Mesenchymal stem cell (in vitro differentiated cells and primary cell): ENCODE data around the gene GPS1.

Experiments used
- DNase-seq: peaks from one replicate; pipeline ENCODE4 v3.0.0-alpha.2; 2013
- H2AFZ ChIP-seq: one replicate; pipeline ENCODE4 v1.6.1; 2013; ENCODE audit warnings: low read depth, mild to moderate bottlenecking, control low read depth, inconsistent platforms, low read length, moderate library complexity
- H2AK5ac ChIP-seq: 2 replicates; pipeline ENCODE4 v1.6.1; 2013; ENCODE audit warnings: low read length, moderate library complexity, mild to moderate bottlenecking, inconsistent platforms; ENCODE audit not compliant: severe bottlenecking
- H2BK120ac ChIP-seq: one replicate; pipeline ENCODE4 v1.6.1; 2013; ENCODE audit warnings: low read depth, mild to moderate bottlenecking, inconsistent platforms, low read length, moderate library complexity
- H2BK12ac ChIP-seq, 2 experiments: one replicate each; pipeline ENCODE4 v1.6.1; 2013; ENCODE audit warnings: inconsistent platforms in 2 of 2, low read length in 2 of 2, mild to moderate bottlenecking in 2 of 2, moderate library complexity in 2 of 2, control low read depth in 1 of 2
- H2BK15ac ChIP-seq: one replicate; pipeline ENCODE4 v1.6.1; 2013; ENCODE audit warnings: mild to moderate bottlenecking, low read depth, inconsistent platforms; ENCODE audit not compliant: poor library complexity, severe bottlenecking
- H2BK5ac ChIP-seq: 2 replicates; pipeline ENCODE4 v1.6.1; 2013; ENCODE audit warnings: low read depth, mild to moderate bottlenecking, low read length, control low read depth, inconsistent platforms; ENCODE audit not compliant: poor library complexity, severe bottlenecking
- H3K14ac ChIP-seq, 2 experiments: one replicate each; pipeline ENCODE4 v1.6.1; 2013; ENCODE audit warnings: inconsistent platforms in 2 of 2, low read length in 2 of 2, control low read depth in 1 of 2, mild to moderate bottlenecking in 1 of 2, moderate library complexity in 1 of 2
- H3K18ac ChIP-seq, 2 experiments: one replicate each; pipeline ENCODE4 v1.6.1; 2013; ENCODE audit warnings: inconsistent platforms in 2 of 2, low read length in 2 of 2, control low read depth in 1 of 2, low read depth in 1 of 2, mild to moderate bottlenecking in 1 of 2
- H3K23ac ChIP-seq, 2 experiments: one replicate each; pipeline ENCODE4 v1.6.1; 2013; ENCODE audit warnings: inconsistent platforms in 2 of 2, low read length in 2 of 2, mild to moderate bottlenecking in 2 of 2, moderate library complexity in 2 of 2, control low read depth in 1 of 2
- H3K27ac ChIP-seq: 2 replicates; pipeline ENCODE4 v1.5.1; 2013; ENCODE audit warnings: mild to moderate bottlenecking, moderate library complexity, low read length, control low read depth, inconsistent platforms; ENCODE audit not compliant: poor library complexity, severe bottlenecking
- H3K27me3 ChIP-seq, 2 experiments: 2 replicates each; pipeline versions ENCODE4 v1.6.1 to v1.7.0; 2013; ENCODE audit warnings: low read length in 2 of 2, mild to moderate bottlenecking in 2 of 2, moderate library complexity in 2 of 2, control low read depth in 1 of 2, inconsistent platforms in 1 of 2; ENCODE audit not compliant: control insufficient read depth in 1 of 2, insufficient read depth in 1 of 2
- H3K36me3 ChIP-seq, 2 experiments: 2 replicates each; pipeline versions ENCODE4 v1.6.1 to v1.7.0; 2013; ENCODE audit warnings: low read length in 2 of 2, control low read depth in 1 of 2, inconsistent platforms in 1 of 2, low read depth in 1 of 2, mild to moderate bottlenecking in 1 of 2; ENCODE audit not compliant: insufficient read depth in 2 of 2, control insufficient read depth in 1 of 2
- H3K4ac ChIP-seq, 2 experiments: one replicate each; pipeline ENCODE4 v1.6.1; 2013; ENCODE audit warnings: inconsistent platforms in 2 of 2, low read length in 2 of 2, mild to moderate bottlenecking in 2 of 2, moderate library complexity in 2 of 2, control low read depth in 1 of 2, low read depth in 1 of 2
- H3K4me1 ChIP-seq: 2 replicates; pipeline ENCODE4 v1.6.1; 2013; ENCODE audit warnings: low read depth, low read length, control low read depth; ENCODE audit not compliant: control insufficient read depth, insufficient read depth
- H3K4me2 ChIP-seq: 2 replicates; pipeline ENCODE4 v1.6.1; 2013; ENCODE audit warnings: low read length, mild to moderate bottlenecking, inconsistent platforms; ENCODE audit not compliant: poor library complexity, severe bottlenecking
- H3K4me3 ChIP-seq, 2 experiments: 2 replicates each; pipeline versions ENCODE4 v1.5.1 to v1.7.0; 2013; ENCODE audit warnings: low read length in 2 of 2, mild to moderate bottlenecking in 2 of 2, control low read depth in 1 of 2, low read depth in 1 of 2; ENCODE audit not compliant: insufficient read depth in 1 of 2
- H3K79me1 ChIP-seq: replicated peaks from 2 replicates; pipeline ENCODE4 v1.6.1; 2013; ENCODE audit warnings: mild to moderate bottlenecking, control low read depth, low read length, inconsistent platforms; ENCODE audit not compliant: poor library complexity, severe bottlenecking
- H3K9ac ChIP-seq: 2 replicates; pipeline ENCODE4 v1.7.0; 2013; ENCODE audit warnings: mild to moderate bottlenecking, low read length, moderate library complexity
- H3K9me3 ChIP-seq: 2 replicates; pipeline ENCODE4 v1.7.0; 2013; ENCODE audit warnings: mild to moderate bottlenecking, low read length; ENCODE audit not compliant: control insufficient read depth
- H4K8ac ChIP-seq: one replicate; pipeline ENCODE4 v1.6.1; 2013; ENCODE audit warnings: inconsistent platforms, mild to moderate bottlenecking, low read length, moderate library complexity
- H4K91ac ChIP-seq: one replicate; pipeline ENCODE4 v1.6.1; 2013; ENCODE audit warnings: mild to moderate bottlenecking, low read length, inconsistent platforms
- WGBS: methylation state at CpG from one replicate; pipeline ENCODE4 v1.1.7; 2013; ENCODE audit warnings: mixed read lengths; 5-methylcytosine and 5-hydroxymethylcytosine counted together

Gene GPS1

GRCh38 chr17:82018152-82018988, 33.3 kb upstream of the GPS1 start:
- peaks cover 15 to 59% of the 10 kb centered on the region in 2 experiments for H3K36me3 ChIP-seq

GRCh38 chr17:82018989-82019689, 32.6 kb upstream of the GPS1 start:
- H3K23ac ChIP-seq = no peak overlapping the region
- H2BK12ac ChIP-seq = no peak overlapping the region
- no peak overlapping the region for H3K27ac ChIP-seq
- peaks cover 15 to 54% of the 10 kb centered on the region in 2 experiments for H3K36me3 ChIP-seq
- no peak overlapping the region for H2BK120ac ChIP-seq
- 96% methylated on average over 33 of the region's 33 CpGs for WGBS
- no peak overlapping the region for H3K18ac ChIP-seq
- H2BK5ac ChIP-seq = no peak overlapping the region
- H3K4me1 ChIP-seq = peaks cover 34% of the 10 kb centered on the region
- no peak overlapping the region for H4K8ac ChIP-seq
- no peak overlapping the region for H2AK5ac ChIP-seq
- no peak overlapping the region for H3K4me3 ChIP-seq
- H3K27me3 ChIP-seq = no peaks in the 10 kb centered on the region
- H2BK15ac ChIP-seq = no peak overlapping the region
- H3K4me2 ChIP-seq = no peak overlapping the region
- no peak overlapping the region for H3K14ac ChIP-seq
- no peak overlapping the region for H4K91ac ChIP-seq
- H3K79me1 ChIP-seq = peaks cover 23% of the 10 kb centered on the region
- H3K9ac ChIP-seq = no peak overlapping the region
- H3K9me3 ChIP-seq = no peaks in the 10 kb centered on the region
- H2AFZ ChIP-seq = no peak overlapping the region
- DNase-seq = no peak
- H3K4ac ChIP-seq = no peak overlapping the region

More at GRCh38 chr17:82018152-82018988, 33.3 kb upstream of the GPS1 start:
- H3K9me3 ChIP-seq = no peaks in the 10 kb centered on the region
- H2BK12ac ChIP-seq = no peak overlapping the region
- H3K79me1 ChIP-seq = peaks cover 18% of the 10 kb centered on the region
- H3K27me3 ChIP-seq = no peaks in the 10 kb centered on the region
- no peak overlapping the region for H3K4me3 ChIP-seq
- no peak for DNase-seq
- no peak overlapping the region for H3K4ac ChIP-seq
- 89% methylated on average over 19 of the region's 19 CpGs for WGBS
- no peak overlapping the region for H4K8ac ChIP-seq
- H3K27ac ChIP-seq = no peak overlapping the region
- no peak overlapping the region for H2AFZ ChIP-seq
- no peak overlapping the region for H3K18ac ChIP-seq
- peaks cover 27% of the 10 kb centered on the region for H3K4me1 ChIP-seq
- no peak overlapping the region for H3K9ac ChIP-seq
- H2BK120ac ChIP-seq = no peak overlapping the region
- H2BK15ac ChIP-seq = no peak overlapping the region
- no peak overlapping the region for H2BK5ac ChIP-seq
- no peak overlapping the region for H3K4me2 ChIP-seq
- no peak overlapping the region for H2AK5ac ChIP-seq
- H4K91ac ChIP-seq = peak overlapping the region; percentile 40
- no peak overlapping the region for H3K23ac ChIP-seq
- H3K14ac ChIP-seq = no peak overlapping the region

GRCh38 chr17:82019690-82020571, 31.8 kb upstream of the GPS1 start:
- Histone ChIP-seq H4K8ac (peak overlapping the region; percentile 35), H2BK5ac (no peak overlapping the region), H3K79me1 (peaks cover 31% of the 10 kb centered on the region), H2AK5ac (no peak overlapping the region), H3K4ac (no peak overlapping the region), H3K4me1 (peaks cover 37% of the 10 kb centered on the region), H3K18ac (peak overlapping the region in 1 of 2 experiments; percentile 37), H3K36me3 (peaks cover 15 to 46% of the 10 kb centered on the region in 2 experiments), H3K27me3 (no peaks in the 10 kb centered on the region), H2BK12ac (peak overlapping the region in 1 of 2 experiments; percentile 60), H3K4me2 (no peak overlapping the region), H3K9me3 (no peaks in the 10 kb centered on the region), H2BK120ac (no peak overlapping the region), H4K91ac (peak overlapping the region; percentile 28), H3K14ac (peak overlapping the region in 1 of 2 experiments; percentile 41), H2AFZ (no peak overlapping the region), H2BK15ac (no peak overlapping the region), H3K9ac (no peak overlapping the region), H3K23ac (no peak overlapping the region), H3K27ac (no peak overlapping the region), H3K4me3 (no peak overlapping the region)
- DNase-seq = peak; percentile 56
- 69% methylated on average over 33 of the region's 34 CpGs for WGBS
